Measurements from ENCODE around the gene ITGB8. TPM values are rescaled to one million over a fixed set of nuclear protein-coding genes. Genes with fewer than 3 reads are reported as not detected.
A peak's percentile ranks its signal among the peaks of the same experiment; 100 is the strongest.

ITGB8 gene
- total RNA-seq, 1 experiment from 2014 or later, result 13.9 TPM

DNA sequence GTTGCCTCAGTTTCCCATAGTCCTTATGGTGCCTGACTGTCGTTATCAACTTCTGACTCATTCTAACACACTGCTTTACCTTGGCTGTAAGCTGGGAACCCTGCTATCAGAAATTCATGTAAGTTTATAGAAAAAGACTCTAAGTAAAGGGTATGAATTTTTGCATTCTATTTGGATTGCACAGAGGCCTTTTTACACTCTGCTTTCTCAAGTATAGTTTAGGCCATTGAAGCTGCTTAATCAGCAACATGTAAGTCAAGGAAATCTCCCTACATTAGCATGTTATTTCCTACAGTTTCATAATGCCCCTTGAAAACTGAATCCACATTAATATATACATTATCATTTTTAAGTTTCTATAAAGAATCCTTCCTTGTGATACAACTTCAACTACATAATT lies 17.1 kb upstream of the ITGB8 start:
- Histone ChIP-seq H3K9me2 (replicated peaks; ENCODE audit: low read length) (no peaks in the 10 kb centered on the region), H3K9ac (ENCODE audit: low read length) (no peak overlapping the region), H3K27me3 (ENCODE audit: low read length) (no peaks in the 10 kb centered on the region), H3K27ac (ENCODE audit: low read length) (no peak overlapping the region), H2AFZ (ENCODE audit: low read length) (no peak overlapping the region), H3K79me2 (ENCODE audit: low read length) (no peaks in the 10 kb centered on the region), H3F3A (ENCODE audit: low read length, unreplicated experiment) (no peaks in the 10 kb centered on the region), H3K4me1 (ENCODE audit: insufficient read depth, low read length) (no peaks in the 10 kb centered on the region), H3K4me2 (ENCODE audit: low read length) (no peak overlapping the region), H3K9me3 (ENCODE audit: low read length) (no peaks in the 10 kb centered on the region), H3K4me3 (ENCODE audit: low read length) (no peak overlapping the region), H3K36me3 (ENCODE audit: low read depth, low read length) (no peaks in the 10 kb centered on the region), H4K20me1 (ENCODE audit: low read length) (no peaks in the 10 kb centered on the region)
- intact Hi-C loops (cut with micrococcal nuclease), result loop anchor here (2.0 to 5.0 kb wide), 2 partner anchors 284 to 559 kb away; no protein-coding TSS in a partner anchor
- ChIA-PET POLR2A (ENCODE audit: unreplicated experiment) (interaction anchor here (0.5 kb wide), 1 partner anchor 8 kb away, joined by 13 read pairs; no protein-coding TSS in a partner anchor), CTCF (no interaction called here)
- no TSS peak for BruUV-seq (replicated peaks)
- ATAC-seq (no peak), DNase-seq (no peak)
- TF ChIP-seq, protein P1, sequence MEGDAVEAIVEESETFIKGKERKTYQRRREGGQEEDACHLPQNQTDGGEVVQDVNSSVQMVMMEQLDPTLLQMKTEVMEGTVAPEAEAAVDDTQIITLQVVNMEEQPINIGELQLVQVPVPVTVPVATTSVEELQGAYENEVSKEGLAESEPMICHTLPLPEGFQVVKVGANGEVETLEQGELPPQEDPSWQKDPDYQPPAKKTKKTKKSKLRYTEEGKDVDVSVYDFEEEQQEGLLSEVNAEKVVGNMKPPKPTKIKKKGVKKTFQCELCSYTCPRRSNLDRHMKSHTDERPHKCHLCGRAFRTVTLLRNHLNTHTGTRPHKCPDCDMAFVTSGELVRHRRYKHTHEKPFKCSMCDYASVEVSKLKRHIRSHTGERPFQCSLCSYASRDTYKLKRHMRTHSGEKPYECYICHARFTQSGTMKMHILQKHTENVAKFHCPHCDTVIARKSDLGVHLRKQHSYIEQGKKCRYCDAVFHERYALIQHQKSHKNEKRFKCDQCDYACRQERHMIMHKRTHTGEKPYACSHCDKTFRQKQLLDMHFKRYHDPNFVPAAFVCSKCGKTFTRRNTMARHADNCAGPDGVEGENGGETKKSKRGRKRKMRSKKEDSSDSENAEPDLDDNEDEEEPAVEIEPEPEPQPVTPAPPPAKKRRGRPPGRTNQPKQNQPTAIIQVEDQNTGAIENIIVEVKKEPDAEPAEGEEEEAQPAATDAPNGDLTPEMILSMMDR (conservative IDR thresholded peaks at IDR 0.05; ENCODE audit: low read depth, low read length), result no peak

DNA sequence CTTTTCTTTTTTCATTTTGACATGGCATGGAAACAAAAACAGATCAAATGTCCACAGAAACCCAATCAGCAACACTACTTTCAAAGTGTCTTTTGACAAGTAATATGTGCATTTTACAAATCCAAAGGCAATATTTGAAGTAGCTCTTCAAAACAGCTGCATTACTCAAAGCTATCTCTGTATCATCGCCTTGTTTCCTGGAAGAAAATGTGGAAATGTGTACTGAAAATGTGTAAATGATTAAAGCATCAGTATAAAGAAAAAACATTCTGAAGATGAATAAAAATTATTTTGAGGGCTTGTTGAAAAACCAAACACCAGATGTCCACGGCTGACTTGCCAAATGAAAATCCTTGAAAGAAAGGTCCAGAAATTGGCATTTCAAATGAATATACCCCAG lies 16.5 kb upstream of the ITGB8 start:
- no peaks in the 10 kb centered on the region for H4K20me1 ChIP-seq (ENCODE audit: low read length)
- H3K27me3 ChIP-seq (ENCODE audit: low read length), result no peaks in the 10 kb centered on the region
- no peak overlapping the region for H3K4me2 ChIP-seq (ENCODE audit: low read length)
- H2AFZ ChIP-seq (ENCODE audit: low read length), result no peak overlapping the region
- no TSS peak for BruUV-seq (replicated peaks)
- H3F3A ChIP-seq (ENCODE audit: low read length, unreplicated experiment), result no peaks in the 10 kb centered on the region
- no peaks in the 10 kb centered on the region for H3K79me2 ChIP-seq (ENCODE audit: low read length)
- no peaks in the 10 kb centered on the region for H3K9me3 ChIP-seq (ENCODE audit: low read length)
- H3K27ac ChIP-seq (ENCODE audit: low read length), result no peak overlapping the region
- no peaks in the 10 kb centered on the region for H3K4me1 ChIP-seq (ENCODE audit: insufficient read depth, low read length)
- no peaks in the 10 kb centered on the region for H3K9me2 ChIP-seq (replicated peaks; ENCODE audit: low read length)
- no peaks in the 10 kb centered on the region for H3K36me3 ChIP-seq (ENCODE audit: low read depth, low read length)
- DNase-seq, result no peak
- no peak overlapping the region for H3K9ac ChIP-seq (ENCODE audit: low read length)
- intact Hi-C loops (cut with micrococcal nuclease), result loop anchor here (5.0 kb wide), 1 partner anchor 283 kb away; no protein-coding TSS in a partner anchor
- ChIA-PET CTCF (interaction anchor here (0.5 kb wide), 1 partner anchor 285 kb away, joined by 3 read pairs; no protein-coding TSS in a partner anchor), POLR2A (ENCODE audit: unreplicated experiment) (interaction anchor here (0.5 kb wide), 1 partner anchor 8 kb away, joined by 13 read pairs; no protein-coding TSS in a partner anchor)
- no peak for TF ChIP-seq EZH2 (IDR thresholded peaks at IDR 0.05; ENCODE audit: low read length, unreplicated experiment)
- TF ChIP-seq, protein P1 (conservative IDR thresholded peaks at IDR 0.05; ENCODE audit: low read depth, low read length), result no peak
- no peak for TF ChIP-seq EZH2phosphoT487 (IDR thresholded peaks at IDR 0.05; ENCODE audit: borderline replicate concordance, low read length)
- no peak for ATAC-seq
- no peak overlapping the region for H3K4me3 ChIP-seq (ENCODE audit: low read length)

DNA sequence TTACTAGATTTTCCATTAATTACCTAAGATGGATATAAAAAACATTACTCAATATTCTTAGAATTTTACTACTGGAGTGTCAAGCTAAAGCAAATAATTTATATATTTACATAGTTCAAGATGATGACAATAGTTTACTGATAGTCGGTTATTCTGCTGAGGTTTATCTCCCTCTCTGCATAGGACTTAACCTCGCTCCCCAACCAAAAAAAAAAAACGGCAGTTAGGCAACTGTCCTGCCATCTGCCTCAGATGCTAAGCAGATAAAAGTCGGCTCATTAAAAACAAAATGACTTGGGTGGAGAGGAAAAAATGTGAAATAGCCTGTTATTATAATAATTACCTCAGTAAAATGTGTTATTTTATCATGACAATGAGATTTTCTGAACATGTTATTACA lies 14.0 kb upstream of the ITGB8 start:
- peak overlapping the region; percentile 32; the same call in 1 of the 2 replicates for H2AFZ ChIP-seq (ENCODE audit: low read length)
- no peak overlapping the region for H3K4me3 ChIP-seq (ENCODE audit: low read length)
- no peak overlapping the region for H3K27ac ChIP-seq (ENCODE audit: low read length)
- POLR2A ChIA-PET (ENCODE audit: unreplicated experiment), result interaction anchor here (0.7 to 1.2 kb wide), 2 partner anchors 14 to 197 kb away, joined by 3 to 12 read pairs; partner anchors contain the start of gene ITGB8
- ATAC-seq (peak; percentile 72), DNase-seq (no peak)
- no TSS peak for BruUV-seq (replicated peaks)
- TF ChIP-seq, protein P1 (conservative IDR thresholded peaks at IDR 0.05; ENCODE audit: low read depth, low read length), result no peak
- TF ChIP-seq EZH2 (IDR thresholded peaks at IDR 0.05; ENCODE audit: low read length, unreplicated experiment) (no peak), EZH2phosphoT487 (IDR thresholded peaks at IDR 0.05; ENCODE audit: borderline replicate concordance, low read length) (no peak)
- H3F3A ChIP-seq (ENCODE audit: low read length, unreplicated experiment), result no peaks in the 10 kb centered on the region
- CTCF ChIA-PET, result interaction anchor here (0.7 kb wide), 1 partner anchor 335 kb away, joined by 3 read pairs; no protein-coding TSS in a partner anchor
- no peaks in the 10 kb centered on the region for H3K27me3 ChIP-seq (ENCODE audit: low read length)
- no peak overlapping the region for H3K4me2 ChIP-seq (ENCODE audit: low read length)
- intact Hi-C loops (cut with micrococcal nuclease), result no loop called here
- no peaks in the 10 kb centered on the region for H3K79me2 ChIP-seq (ENCODE audit: low read length)
- no peaks in the 10 kb centered on the region for H3K4me1 ChIP-seq (ENCODE audit: insufficient read depth, low read length)
- H4K20me1 ChIP-seq (ENCODE audit: low read length), result no peaks in the 10 kb centered on the region
- H3K36me3 ChIP-seq (ENCODE audit: low read depth, low read length), result no peaks in the 10 kb centered on the region
- H3K9me2 ChIP-seq (replicated peaks; ENCODE audit: low read length), result no peaks in the 10 kb centered on the region
- H3K9ac ChIP-seq (ENCODE audit: low read length), result no peak overlapping the region
- H3K9me3 ChIP-seq (ENCODE audit: low read length), result no peaks in the 10 kb centered on the region
